Endodermal cell (in vitro differentiated cells): ENCODE results near the gene DDT. TPM values are rescaled to one million over a fixed set of nuclear protein-coding genes. Genes with fewer than 3 reads are reported as not detected.

Experiments
- DNase-seq: peaks from one replicate; pipeline ENCODE4 v3.0.0-alpha.2; 2017
- H3K27ac ChIP-seq: 2 replicates; pipeline ENCODE4 v1.5.1; 2013; ENCODE audit warnings: mild to moderate bottlenecking, low read depth, low read length, moderate library complexity
- H3K27me3 ChIP-seq: 2 replicates; pipeline ENCODE4 v1.6.1; 2013; ENCODE audit warnings: mild to moderate bottlenecking, low read length, moderate library complexity; ENCODE audit not compliant: insufficient read depth, control insufficient read depth, poor library complexity, severe bottlenecking
- H3K36me3 ChIP-seq: 2 replicates; pipeline ENCODE4 v1.7.0; 2013; ENCODE audit warnings: mild to moderate bottlenecking, low read length, moderate library complexity; ENCODE audit not compliant: control insufficient read depth, insufficient read depth
- H3K4me1 ChIP-seq: one replicate; pipeline ENCODE4 v1.7.0; 2013; ENCODE audit warnings: low read length; ENCODE audit not compliant: control insufficient read depth, insufficient read depth
- H3K4me3 ChIP-seq: 2 replicates; pipeline ENCODE4 v1.5.1; 2013; ENCODE audit warnings: mild to moderate bottlenecking, low read length, moderate library complexity
- H3K9ac ChIP-seq: 2 replicates; pipeline ENCODE4 v1.6.1; 2013; ENCODE audit warnings: mild to moderate bottlenecking, low read length, moderate library complexity; ENCODE audit not compliant: poor library complexity, severe bottlenecking; ENCODE audit errors: extremely low read depth
- H3K9me3 ChIP-seq: 2 replicates; pipeline ENCODE4 v1.6.1; 2013; ENCODE audit warnings: mild to moderate bottlenecking, low read length, moderate library complexity; ENCODE audit not compliant: control insufficient read depth
- H3K27ac Mint-ChIP-seq: 2 replicates; pipeline ENCODE4 v1.8.0; 2020; ENCODE audit warnings: mixed read lengths
- H3K27me3 Mint-ChIP-seq: 2 replicates; pipeline ENCODE4 v1.8.0; 2021; ENCODE audit warnings: mild to moderate bottlenecking, mixed read lengths; ENCODE audit not compliant: insufficient read depth
- H3K36me3 Mint-ChIP-seq: 2 replicates; pipeline ENCODE4 v1.8.0; 2020; ENCODE audit warnings: low read depth, mixed read lengths
- H3K4me1 Mint-ChIP-seq: 2 replicates; pipeline ENCODE4 v1.8.0; 2020; ENCODE audit warnings: mixed read lengths
- H3K4me3 Mint-ChIP-seq: 2 replicates; pipeline ENCODE4 v1.8.0; 2020; ENCODE audit warnings: mild to moderate bottlenecking, moderate library complexity, mixed read lengths
- H3K9me3 Mint-ChIP-seq: 2 replicates; pipeline ENCODE4 v1.8.0; 2020; ENCODE audit warnings: mild to moderate bottlenecking, mixed read lengths
- WGBS, 2 experiments: methylation state at CpG; one replicate each; pipeline versions ENCODE4 v1.1.5 to v1.1.7; 2013; ENCODE audit warnings: missing lambda C conversion rate in 2 of 2, mixed read lengths in 1 of 2; ENCODE audit not compliant: insufficient coverage in 1 of 2, insufficient read length in 1 of 2; 5-methylcytosine and 5-hydroxymethylcytosine counted together
- total RNA-seq, 2 donors: library from RNA; stranded (reverse); fragmentation: NEBNext Ultra II Directional in 1 of 2; extraction: Animal tissue kit (Norgen Biotek cat#: 25700) in 1 of 2; gene quantifications; 2 replicates in 1 of 2; 3 replicates in 1 of 2; pipeline ENCODE4 v1.2.1, GENCODE V29; 2021
- TF ChIP-seq, protein P1 (sequence below): fragments of 200-600 bp; sonication (generic); conservative IDR thresholded peaks from 2 replicates; pipeline ENCODE4 v1.5.0; 2021; ENCODE audit warnings: antibody characterized with exemption, mild to moderate bottlenecking

DDT gene
- total RNA-seq, 2 donors from 2014 or later: 117 to 164 TPM

DNA sequence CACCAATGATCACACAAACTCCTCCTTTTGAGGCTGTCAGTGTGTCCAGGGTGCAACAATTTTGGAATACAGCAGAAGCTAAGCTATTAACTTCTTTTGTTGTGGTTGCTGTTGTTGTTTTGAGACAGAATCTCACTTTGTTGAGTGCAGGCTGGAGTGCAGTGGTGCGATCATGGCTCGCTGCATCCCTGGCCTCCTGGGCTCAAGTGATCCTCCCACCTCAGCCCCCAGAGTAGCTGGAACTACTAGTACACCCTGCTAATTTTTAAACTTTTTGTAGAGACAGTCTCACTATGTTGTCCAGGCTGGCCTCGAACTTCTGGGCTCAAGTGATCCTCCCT, 35.3 kb downstream of the DDT start:
- Histone ChIP-seq H3K4me3 (no peak overlapping the region), H3K27me3 (no peaks in the 10 kb centered on the region), H3K9me3 (no peaks in the 10 kb centered on the region), H3K9ac (no peak overlapping the region), H3K36me3 (no peaks in the 10 kb centered on the region), H3K27ac (no peak overlapping the region), H3K4me1 (no peaks in the 10 kb centered on the region)
- no peaks in the 10 kb centered on the region for H3K27me3 Mint-ChIP-seq
- H3K4me1 Mint-ChIP-seq: no peaks in the 10 kb centered on the region
- no peak for DNase-seq
- no peak overlapping the region for H3K4me3 Mint-ChIP-seq
- H3K9me3 Mint-ChIP-seq: no peaks in the 10 kb centered on the region
- TF ChIP-seq, protein P1, sequence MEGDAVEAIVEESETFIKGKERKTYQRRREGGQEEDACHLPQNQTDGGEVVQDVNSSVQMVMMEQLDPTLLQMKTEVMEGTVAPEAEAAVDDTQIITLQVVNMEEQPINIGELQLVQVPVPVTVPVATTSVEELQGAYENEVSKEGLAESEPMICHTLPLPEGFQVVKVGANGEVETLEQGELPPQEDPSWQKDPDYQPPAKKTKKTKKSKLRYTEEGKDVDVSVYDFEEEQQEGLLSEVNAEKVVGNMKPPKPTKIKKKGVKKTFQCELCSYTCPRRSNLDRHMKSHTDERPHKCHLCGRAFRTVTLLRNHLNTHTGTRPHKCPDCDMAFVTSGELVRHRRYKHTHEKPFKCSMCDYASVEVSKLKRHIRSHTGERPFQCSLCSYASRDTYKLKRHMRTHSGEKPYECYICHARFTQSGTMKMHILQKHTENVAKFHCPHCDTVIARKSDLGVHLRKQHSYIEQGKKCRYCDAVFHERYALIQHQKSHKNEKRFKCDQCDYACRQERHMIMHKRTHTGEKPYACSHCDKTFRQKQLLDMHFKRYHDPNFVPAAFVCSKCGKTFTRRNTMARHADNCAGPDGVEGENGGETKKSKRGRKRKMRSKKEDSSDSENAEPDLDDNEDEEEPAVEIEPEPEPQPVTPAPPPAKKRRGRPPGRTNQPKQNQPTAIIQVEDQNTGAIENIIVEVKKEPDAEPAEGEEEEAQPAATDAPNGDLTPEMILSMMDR: no peak
- H3K36me3 Mint-ChIP-seq: no peaks in the 10 kb centered on the region
- WGBS, 2 experiments: 82 to 89% methylated on average over 3 of the region's 3 CpGs
- no peak overlapping the region for H3K27ac Mint-ChIP-seq

DNA sequence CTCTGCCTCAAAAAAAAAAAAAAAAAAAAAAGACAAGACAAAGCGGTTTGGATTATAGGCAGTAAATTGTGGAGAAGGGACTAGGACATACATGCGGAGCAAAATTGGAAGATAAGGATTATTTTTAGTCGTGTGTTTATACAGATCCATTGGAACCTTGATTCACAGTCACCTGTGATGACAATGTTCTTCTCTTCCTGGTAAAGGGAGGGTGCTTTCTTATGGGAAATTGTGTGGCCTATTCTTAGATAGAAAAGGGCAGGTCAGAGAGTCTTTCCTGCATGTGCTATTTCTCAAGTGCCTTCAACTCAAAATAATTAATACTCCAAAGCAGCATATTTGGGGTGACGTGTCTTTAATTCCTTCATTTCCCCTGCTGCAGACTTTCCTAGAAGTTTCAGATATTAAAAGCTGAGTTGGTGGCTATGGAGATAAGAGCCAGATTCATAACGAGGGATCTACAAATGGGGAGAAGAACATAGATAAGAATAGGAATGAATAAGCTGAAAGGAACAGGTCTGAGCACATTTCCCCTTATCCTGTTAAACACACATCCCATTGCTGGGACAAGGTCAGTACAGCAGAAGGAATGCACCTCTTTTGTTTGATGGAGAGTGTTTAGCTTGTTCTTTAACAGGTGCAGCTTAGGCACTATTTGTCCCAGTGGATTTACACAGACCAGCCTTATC, 35.8 kb downstream of the DDT start:
- no peak overlapping the region for H3K27ac Mint-ChIP-seq
- Histone ChIP-seq H3K4me3 (no peak overlapping the region), H3K4me1 (no peaks in the 10 kb centered on the region), H3K9me3 (no peaks in the 10 kb centered on the region), H3K27me3 (no peaks in the 10 kb centered on the region), H3K27ac (no peak overlapping the region), H3K36me3 (no peaks in the 10 kb centered on the region), H3K9ac (no peak overlapping the region)
- TF ChIP-seq, protein P1: no peak
- no peaks in the 10 kb centered on the region for H3K36me3 Mint-ChIP-seq
- no peaks in the 10 kb centered on the region for H3K27me3 Mint-ChIP-seq
- WGBS, 2 experiments: 94 to 95% methylated on average over 2 to 5 of the region's 5 CpGs
- H3K4me3 Mint-ChIP-seq: no peak overlapping the region
- no peak for DNase-seq
- no peaks in the 10 kb centered on the region for H3K4me1 Mint-ChIP-seq
- H3K9me3 Mint-ChIP-seq: no peaks in the 10 kb centered on the region

DNA sequence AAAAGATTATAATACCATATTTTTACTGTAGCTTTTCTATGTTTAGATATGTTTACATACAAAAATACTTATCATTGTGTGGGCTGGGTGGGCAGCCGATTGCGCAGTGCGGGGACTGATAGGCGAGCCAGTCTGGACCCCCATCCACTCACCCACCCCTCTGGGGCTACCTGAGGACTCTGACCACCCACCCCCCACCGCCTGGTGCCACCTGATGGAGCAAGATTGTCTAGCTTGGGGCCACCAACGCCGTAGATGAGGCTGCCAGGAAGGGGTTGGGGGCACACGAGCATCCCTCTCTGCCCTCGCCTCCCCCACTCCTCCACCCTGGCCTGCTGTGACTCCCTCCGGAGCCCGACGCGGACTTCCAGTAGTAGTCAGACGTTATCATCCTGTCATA, 47.7 kb downstream of the DDT start:
- Mint-ChIP-seq H3K4me1 (no peaks in the 10 kb centered on the region), H3K9me3 (peaks cover 28% of the 10 kb centered on the region), H3K27me3 (no peaks in the 10 kb centered on the region), H3K27ac (no peak overlapping the region), H3K4me3 (no peak overlapping the region), H3K36me3 (peaks cover 78% of the 10 kb centered on the region)
- DNase-seq: no peak
- peaks cover 56% of the 10 kb centered on the region for H3K9me3 ChIP-seq
- no peak overlapping the region for H3K27ac ChIP-seq
- peaks cover 40% of the 10 kb centered on the region for H3K36me3 ChIP-seq
- WGBS, 2 experiments: 70 to 75% methylated on average over 8 to 14 of the region's 14 CpGs
- TF ChIP-seq, protein P1: no peak
- H3K4me1 ChIP-seq: no peaks in the 10 kb centered on the region
- no peaks in the 10 kb centered on the region for H3K27me3 ChIP-seq
- H3K4me3 ChIP-seq: no peak overlapping the region
- H3K9ac ChIP-seq: no peak overlapping the region
